Left forelimb (tissue), 1 donor: ENCODE data around the gene FCF1.
"Not testable (repeated sequence)": the region's sequence is repeated elsewhere in the genome, so short reads cannot be mapped to it uniquely, and the experiment has no call there.

Experiments
- DNase-seq: peaks from one replicate; pipeline ENCODE4 v3.0.0-alpha.2; 2018; ENCODE audit warnings: low spot score

FCF1 gene

GRCh38 chr14:74698465-74698864 is 14.5 kb upstream of the FCF1 start:
- DNase-seq, result no peak

DNA sequence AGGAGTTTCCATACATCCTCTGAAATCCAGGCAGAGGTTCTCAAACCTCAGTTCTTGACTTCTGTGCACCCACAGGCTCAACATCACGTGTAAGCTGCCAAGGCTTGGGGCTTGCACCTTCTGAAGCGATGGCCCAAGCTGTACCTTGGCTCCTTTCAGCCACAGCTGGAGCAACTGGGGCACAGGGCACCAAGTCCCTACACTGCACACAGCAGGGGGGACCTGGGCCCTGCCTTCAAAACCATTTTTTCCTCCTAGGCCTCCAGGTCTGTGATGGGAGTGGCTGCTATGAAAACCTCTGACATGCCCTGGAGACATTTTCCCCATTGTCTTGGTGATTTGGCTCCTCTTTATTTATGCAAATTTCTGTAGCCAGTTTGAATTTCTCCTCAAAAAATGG is 10.7 kb upstream of the FCF1 start:
- no peak for DNase-seq

DNA sequence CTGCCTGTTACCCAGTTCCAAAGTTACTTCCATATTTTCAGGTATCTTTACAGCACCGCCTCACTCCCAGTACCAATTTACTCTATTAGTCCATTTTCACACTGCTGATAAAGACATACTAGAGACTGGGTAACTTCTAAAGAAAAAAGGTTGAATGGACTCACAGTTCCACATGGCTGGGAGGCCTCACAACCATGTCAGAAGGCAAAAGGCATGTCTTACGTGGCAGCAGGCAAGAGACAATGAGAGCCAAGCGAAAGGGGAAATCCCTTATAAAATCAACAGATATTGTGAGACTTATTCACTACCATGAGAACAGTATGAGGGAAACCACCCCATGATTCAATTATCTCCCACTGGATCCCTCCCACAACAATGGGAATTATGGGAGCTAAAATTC is 9.9 kb upstream of the FCF1 start:
- no peak for DNase-seq

DNA sequence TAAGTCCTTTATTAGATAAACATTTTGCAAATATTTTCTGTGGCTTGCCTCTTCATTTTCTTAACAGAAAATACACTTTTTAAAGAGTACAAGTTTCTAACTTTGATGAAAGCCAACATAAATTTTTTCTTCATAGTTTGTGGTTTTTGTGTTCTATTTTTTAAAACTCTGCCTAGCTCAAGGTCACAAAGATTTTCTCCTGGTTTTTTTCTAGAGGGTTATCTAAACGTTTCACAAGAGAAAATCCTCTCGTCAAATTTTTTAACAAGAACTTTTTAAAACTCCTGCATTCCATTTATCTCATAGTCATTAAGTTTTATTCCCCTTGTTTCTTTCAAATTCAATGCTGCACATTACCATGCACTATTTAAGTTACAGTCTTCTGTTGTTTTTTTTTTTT is 8.3 kb upstream of the FCF1 start:
- no peak for DNase-seq

- DNase-seq, result no peak
Measured at GRCh38 chr14:74705613-74706500, 7.1 kb upstream of the FCF1 start.

DNA sequence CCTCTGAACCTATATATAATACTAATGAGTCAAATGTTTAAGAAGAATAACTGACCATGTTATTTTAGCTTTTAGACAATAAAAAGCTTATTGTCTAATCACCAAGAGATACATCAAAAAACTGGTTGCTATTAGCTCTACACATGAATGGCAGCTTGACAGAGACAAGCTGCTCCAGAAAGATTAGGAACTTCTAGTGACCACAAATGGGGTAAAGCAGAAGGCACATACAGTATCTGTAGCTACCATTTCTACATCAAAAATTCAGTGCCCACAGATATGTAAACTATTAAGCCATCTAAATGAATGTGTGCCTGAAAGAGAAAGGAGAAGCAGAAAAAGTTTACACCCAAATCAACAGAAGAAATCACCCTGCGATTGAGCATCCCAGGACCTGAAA is 2.5 kb upstream of the FCF1 start:
- DNase-seq, result no peak

DNA sequence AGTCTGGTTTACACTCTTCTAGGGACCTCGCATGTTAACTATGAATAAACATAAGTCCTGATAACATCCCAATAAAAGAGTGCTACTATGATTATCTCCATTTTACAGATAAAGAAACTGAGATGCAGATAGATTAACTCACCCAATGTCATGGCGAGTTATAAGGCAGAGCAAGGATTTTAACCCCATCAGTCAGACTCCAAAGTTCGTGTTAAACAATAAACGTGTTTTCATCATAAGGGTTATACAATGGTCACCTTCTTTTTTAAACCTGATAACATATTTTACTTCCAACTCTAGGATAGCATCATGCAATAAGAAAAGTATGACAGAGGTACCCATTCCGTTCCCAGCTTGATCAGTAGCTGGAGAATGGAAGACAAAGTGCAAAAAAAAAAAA is 1.3 kb upstream of the FCF1 start:
- no peak for DNase-seq

- DNase-seq, result no peak
Measured at GRCh38 chr14:74713395-74713735, 421 bp downstream of the FCF1 start.

DNA sequence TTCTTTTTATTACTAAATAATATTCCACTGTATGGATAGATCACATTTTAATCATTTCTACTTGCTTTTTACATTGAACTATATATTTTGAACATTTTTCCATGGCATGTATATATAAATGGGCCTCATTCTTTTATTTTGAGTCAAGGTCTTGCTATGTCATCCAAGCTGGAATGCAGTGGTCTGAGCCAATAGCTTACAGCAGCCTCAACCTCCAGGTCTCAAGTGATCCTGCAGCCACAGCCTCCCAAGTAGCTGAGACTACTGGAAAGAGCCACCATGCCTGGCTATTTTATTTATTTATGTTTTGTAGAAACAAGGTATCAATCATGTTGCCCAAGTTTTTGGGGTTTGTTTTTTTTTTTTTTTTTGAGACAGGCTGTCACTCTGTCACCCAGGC is 7.6 kb downstream of the FCF1 start:
- no peak for DNase-seq

- DNase-seq, result no peak
Measured at GRCh38 chr14:74723134-74723533, 10.2 kb downstream of the FCF1 start.

DNA sequence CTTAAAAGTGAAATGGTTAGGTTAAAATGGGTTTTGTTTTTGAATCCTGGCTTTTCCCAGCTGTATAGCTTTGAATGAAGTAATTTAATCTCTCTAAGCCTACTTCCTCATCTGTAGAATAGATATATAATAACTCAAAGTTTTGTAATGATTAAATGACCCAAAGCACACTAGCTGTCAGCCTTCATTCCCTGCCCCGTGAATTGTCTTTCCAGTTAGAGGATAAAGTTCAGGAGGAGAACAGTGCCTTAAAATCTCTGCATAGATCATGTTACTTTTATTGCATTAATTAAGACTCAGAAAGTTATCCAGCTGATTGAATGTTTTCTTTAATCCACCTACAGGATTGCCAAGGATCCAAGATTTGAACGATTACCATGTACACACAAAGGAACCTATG is 19.4 kb downstream of the FCF1 start:
- no peak for DNase-seq

- no peak for DNase-seq
Measured at GRCh38 chr14:74733221-74733620, 20.3 kb downstream of the FCF1 start.

GRCh38 chr14:74735125-74735524 is 22.2 kb downstream of the FCF1 start:
- no peak for DNase-seq

- no peak for DNase-seq
Measured at GRCh38 chr14:74737753-74738325, 24.9 kb downstream of the FCF1 start.

DNA sequence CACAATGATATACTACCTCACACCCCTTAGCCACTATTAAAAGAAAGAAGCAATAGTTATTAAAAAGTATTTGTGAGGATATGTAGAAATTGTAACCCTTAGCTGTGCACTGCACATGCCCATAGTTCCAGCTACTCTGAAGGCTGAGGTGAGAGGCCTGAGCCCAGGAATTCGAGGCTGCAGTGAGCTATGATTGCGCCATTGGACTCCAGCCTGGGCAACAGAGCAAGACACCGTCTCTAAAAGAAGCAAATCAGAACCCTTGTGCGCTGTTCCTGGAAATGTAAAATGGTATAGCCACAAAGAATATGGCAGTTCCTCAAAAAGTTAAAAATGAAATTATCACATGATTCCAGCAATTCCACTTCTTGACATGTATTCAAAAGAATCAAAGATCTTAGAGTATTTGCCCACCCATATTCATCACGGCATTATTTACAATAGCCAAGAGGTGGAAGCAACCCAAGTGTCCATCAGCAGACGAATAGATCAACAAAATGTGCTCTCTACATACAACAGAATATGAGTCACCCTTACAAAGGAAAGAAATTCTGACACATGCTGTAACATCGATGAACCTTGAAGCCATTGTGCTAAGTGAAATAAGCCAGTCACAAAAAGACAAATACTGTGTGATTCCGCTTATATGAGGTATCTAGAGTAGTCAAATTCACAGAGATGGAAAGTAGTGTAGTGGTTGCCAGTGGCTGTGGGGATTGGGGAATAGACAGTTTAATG is 26.5 kb downstream of the FCF1 start:
- DNase-seq, result no peak

DNA sequence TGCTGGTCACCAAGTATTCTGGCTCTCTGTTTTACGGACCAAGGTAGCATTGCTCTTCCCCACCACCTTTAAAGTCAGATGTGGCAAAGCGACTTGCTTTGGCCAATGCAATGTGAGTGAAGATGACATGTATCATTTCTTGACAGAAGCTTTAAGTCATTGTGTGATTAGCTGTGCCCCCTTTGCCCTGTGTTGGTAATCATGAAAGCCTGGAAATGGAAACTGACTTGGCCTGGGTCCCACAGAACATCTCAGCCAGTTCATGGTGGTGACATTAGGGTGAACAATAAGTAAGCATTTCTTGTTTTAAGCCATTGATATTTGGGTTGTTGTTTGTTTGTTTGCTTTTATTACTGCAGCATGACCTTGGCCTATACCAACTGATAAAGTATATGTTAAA is 34.3 kb downstream of the FCF1 start:
- no peak for DNase-seq

DNA sequence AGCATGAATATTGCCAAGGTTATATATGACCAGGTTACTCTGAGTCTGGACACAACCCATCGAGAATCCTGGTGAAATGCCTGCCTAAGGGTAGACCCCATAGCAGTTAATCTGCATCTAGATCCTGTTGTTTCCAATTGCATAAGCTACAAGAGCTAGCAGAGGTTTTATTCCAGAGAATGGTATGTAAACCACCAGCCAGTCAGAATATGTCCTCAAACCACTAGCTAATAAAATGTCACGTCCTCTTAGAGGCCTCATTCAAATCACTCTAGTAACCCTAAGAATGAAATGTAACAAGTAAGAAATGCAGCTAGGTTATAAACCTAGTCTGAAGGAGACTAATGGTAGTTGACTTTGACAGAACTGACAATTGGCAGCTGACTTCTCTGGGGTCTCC is 41.2 kb downstream of the FCF1 start:
- DNase-seq, result no peak

- no peak for DNase-seq
Measured at GRCh38 chr14:74754899-74755298, 42.0 kb downstream of the FCF1 start.

DNA sequence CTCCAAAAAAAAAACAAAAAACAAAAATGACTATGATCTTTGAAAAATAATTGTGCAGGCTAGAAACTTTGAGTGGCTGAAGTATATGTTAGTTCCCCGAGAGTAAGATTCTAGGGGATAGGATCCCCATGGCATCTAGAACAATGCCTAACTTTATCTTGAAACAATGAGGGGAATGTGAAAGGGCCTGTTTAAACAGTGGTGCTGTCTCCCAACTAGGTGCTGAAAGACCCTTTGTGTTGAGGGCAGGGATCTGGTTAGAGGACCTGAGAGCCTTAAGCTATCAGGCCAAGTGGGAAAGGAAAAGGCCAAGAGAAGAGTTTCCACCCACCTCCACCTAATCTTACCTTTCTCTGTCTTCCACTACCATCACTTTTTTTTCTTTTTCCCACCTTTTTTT is 43.4 kb downstream of the FCF1 start:
- no peak for DNase-seq

- DNase-seq, result not testable (repeated sequence)
Measured at GRCh38 chr14:74758505-74758904, 45.6 kb downstream of the FCF1 start.

- peak; percentile 92 for DNase-seq
Measured at GRCh38 chr14:74762917-74763802, 50.2 kb downstream of the FCF1 start, which contains the start of gene YLPM1. Gene YLPM1, plus strand, starts transcription at chr14:74763316. Its CDS starts 174 bp downstream, at chr14:74763490.
